NT2/D1 (cell line): Measurements from ENCODE around the gene TM9SF4.

ENCODE experiments used
- SUZ12 ChIP-seq: IDR thresholded peaks from 2 replicates; pipeline ENCODE4 v1.6.1; 2011; ENCODE audit not compliant: insufficient read length, insufficient read depth; ENCODE audit errors: extremely low read depth
- YY1 ChIP-seq: IDR thresholded peaks from 2 replicates; pipeline ENCODE4 v1.6.1; 2011; ENCODE audit not compliant: insufficient read length, insufficient read depth
- ZNF274 ChIP-seq: IDR thresholded peaks from 2 replicates; pipeline ENCODE4 v1.6.1; 2011; ENCODE audit warnings: mild to moderate bottlenecking, low read depth, low read length

DNA sequence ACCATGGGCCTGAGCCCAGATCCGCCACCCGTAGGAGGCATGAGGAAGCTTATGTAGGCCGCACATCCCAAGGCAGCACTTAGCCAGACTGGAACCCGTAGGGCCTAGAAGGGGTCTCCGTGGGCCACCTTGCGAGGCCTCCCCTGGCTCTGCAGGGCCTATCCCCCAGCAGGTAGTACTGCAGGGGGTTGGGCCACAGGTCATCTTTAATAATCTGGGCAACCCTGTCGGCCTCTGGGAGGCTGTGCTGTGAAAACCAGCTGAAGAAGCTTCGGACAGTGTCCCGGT is 79.6 kb downstream of the TM9SF4 start:
- TF ChIP-seq YY1 = no peak
- no peak for TF ChIP-seq ZNF274
- TF ChIP-seq SUZ12 = no peak
